GM12892 (cell line): ENCODE results near the gene HSD17B10.

Experiments
- POLR2A ChIP-seq: IDR thresholded peaks from 2 replicates; pipeline ENCODE4 v1.6.1; 2011; ENCODE audit warnings: low read depth, low read length, control low read depth
- POLR2AphosphoS5 ChIP-seq: IDR thresholded peaks from 2 replicates; pipeline ENCODE4 v1.6.1; 2011; ENCODE audit warnings: low read depth, low read length, control low read depth
- TAF1 ChIP-seq: IDR thresholded peaks from 2 replicates; pipeline ENCODE4 v1.6.1; 2011; ENCODE audit warnings: low read depth, mild to moderate bottlenecking, control low read depth, low read length, borderline replicate concordance

DNA sequence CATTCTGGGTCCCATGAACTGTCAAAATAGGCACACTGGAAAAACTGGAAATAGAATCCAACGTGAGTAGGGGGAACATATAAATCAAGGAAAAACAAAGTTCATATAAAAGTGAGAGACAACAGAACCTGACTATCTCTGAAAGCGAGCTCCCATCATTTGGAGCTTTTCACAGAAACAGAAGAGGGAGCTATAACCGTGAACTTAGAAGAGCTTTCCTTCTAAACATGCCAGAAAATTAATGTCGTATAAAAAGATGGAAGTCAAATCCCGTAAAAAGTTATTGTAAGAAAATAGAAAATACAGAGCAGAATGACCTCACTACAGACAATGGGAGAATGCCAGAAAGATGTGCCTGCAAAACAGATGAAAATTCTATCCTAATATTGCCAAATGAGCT lies 23.9 kb upstream of the HSD17B10 start:
- TF ChIP-seq POLR2A (no peak), POLR2AphosphoS5 (no peak), TAF1 (no peak)
